NCI-H1930 (cell line): ENCODE results near the gene SLC6A16.
A peak's percentile ranks its signal among the peaks of the same experiment; 100 is the strongest.
"Not testable (repeated sequence)": the region's sequence is repeated elsewhere in the genome, so short reads cannot be mapped to it uniquely, and the experiment has no call there.

Experiments used
- DNase-seq, 2 experiments: peaks; one replicate each; lab custom pipeline; 2025; lab: John Stamatoyannopoulos, UW

The SLC6A16 gene

DNA sequence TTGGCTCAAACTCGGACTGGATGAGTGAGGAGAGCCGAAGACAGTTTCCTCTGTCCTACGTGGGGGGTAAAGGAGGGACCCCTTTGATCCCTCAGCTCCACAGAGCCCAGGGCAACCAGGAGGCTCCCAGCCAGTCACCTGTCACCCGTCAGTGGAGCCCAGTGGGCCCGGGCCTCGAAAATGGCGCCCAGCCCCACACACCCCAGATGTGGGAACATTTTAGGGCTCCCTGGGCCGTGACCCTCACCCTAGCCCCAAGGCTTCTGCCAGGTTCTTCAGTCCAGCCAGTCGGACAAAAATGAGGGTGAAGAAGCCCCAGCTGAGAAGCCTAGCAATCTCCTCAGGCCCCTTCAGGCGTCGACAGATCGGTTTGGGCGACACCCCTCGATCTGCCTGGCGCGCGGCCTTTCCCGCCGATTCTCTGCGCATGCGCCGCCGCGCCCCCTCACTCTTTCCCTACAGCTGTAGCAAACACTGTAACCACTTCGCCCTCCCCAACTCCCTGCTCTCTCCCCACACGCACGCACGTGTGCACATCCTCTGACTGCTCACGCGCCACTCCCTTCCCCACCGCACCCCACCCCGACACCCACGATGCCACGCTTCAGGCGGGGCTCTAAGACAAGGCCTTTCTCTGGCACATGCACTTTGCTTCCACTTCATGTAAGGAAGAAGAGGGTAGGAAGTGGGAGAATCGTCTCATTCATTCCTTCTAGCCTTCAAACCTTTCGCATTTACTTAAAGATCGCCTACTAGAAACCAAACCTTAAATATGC lies at the start of gene SLC6A16:
SLC6A16 (minus strand) TSS at position 391 of the 776 bp plus-strand sequence. CDS start 13,844 bp downstream, outside the sequence.
- DNase-seq, result no peak

DNA sequence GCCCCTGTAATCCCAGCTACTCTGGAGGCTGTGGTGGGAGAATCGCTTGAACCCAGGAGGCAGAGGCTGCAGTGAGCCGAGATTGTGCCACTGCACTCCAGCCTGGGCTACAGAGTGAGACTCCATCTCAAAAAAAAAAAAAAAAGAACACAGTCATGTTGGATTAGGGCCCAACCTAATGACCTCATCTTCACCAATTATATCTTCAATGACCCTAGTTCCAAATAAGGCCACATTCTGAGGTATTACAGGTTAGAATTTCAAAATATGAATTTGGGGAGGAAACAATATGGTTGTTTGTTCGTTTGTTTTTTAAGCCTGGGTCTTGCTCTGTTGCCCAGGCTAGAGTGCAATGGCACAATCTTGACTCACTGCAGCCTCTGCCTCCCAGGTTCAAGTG lies 48.2 kb upstream of the SLC6A16 start:
- not testable (repeated sequence) for DNase-seq

- DNase-seq, result no peak
These were observed 46.2 kb upstream of the SLC6A16 start for GRCh38 chr19:49371184-49371583.

DNA sequence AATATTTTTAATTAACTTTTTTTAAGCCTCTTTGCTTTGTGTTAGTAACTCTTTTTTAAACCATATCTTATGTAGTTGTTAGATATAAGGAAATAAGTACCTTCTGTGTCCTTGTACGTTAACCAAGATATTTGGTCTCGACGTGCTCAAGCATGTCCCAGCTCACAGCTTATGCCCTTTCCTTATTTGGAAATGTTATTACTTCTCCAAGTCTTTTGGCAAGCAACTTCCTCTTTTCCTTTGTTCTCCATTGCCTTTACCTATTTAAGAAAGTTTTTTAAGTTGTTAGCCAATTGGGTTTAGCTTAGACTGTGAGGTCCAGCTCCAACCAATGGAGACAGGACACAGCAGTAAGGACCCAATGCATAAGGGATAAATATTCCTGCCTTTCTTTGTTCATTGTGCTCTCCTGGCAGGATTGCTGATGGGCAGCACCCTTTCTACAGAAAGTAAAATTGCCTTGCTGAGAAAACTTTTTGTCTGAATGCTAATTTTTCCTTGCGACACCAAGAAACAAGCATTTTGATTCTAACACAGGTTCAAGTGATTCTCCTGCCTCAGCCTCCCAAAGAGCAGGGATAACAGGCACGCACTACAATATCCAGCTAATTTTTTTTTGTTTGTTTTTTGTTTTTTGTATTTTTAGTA lies 43.8 kb upstream of the SLC6A16 start:
- DNase-seq, result no peak

DNA sequence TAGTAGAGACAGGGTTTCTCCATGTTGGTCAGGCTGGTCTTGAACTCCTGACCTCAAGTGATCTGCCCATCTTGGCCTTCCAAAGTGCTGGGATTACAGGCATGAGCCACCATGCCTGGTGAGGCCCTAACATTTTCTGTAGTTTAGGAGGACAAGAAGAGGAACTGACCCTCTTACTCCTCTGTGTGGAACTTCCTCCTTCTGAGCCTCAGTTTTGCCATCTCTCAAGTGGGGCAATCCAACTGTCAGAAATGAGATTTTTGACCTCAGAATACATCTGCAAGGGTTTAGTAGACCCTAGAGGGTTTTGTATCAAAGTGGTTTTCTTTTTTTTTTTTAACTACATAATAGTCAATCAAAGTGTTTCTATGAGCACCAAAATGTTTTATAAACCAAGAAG lies 41.1 kb upstream of the SLC6A16 start:
- DNase-seq, result no peak

DNA sequence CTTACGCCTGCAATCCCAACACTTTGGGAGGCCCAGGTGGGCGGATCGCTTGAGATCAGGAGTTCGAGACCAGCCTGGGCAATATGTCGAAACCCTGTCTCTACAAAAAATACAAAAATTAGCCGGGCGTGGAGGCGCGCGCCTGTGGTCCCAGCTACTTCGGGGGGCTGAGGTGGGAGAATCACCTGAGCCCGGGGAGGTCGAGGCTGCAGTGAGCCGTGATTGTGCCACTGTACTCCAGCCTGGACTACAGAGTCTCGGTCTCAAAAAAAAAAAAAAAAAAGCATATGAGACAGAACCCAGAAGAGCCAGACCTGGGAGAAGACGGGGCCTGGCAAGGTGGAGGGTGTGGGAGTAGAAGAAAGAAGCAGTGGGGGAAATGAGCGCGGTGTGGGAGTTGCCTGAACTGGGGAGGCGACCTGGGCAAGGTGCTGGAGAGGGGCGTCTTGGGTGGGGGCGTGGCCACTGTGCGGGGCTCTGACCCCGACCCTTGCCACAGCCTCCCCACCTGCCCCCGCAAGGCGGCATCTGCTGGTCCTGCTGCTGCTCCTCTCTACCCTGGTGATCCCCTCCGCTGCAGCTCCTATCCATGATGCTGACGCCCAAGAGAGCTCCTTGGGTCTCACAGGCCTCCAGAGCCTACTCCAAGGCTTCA lies 39.2 kb upstream of the SLC6A16 start:
- no peak for DNase-seq

GRCh38 chr19:49363268-49364082 lies 38.5 kb upstream of the SLC6A16 start, which contains the start of gene DKKL1:
Gene DKKL1 (plus strand): TSS chr19:49363877. CDS start chr19:49363999, 122 bp downstream.
- peak; percentile 79 to 85 for DNase-seq

GRCh38 chr19:49362929-49363267 lies 37.9 kb upstream of the SLC6A16 start:
- DNase-seq, result no peak

DNA sequence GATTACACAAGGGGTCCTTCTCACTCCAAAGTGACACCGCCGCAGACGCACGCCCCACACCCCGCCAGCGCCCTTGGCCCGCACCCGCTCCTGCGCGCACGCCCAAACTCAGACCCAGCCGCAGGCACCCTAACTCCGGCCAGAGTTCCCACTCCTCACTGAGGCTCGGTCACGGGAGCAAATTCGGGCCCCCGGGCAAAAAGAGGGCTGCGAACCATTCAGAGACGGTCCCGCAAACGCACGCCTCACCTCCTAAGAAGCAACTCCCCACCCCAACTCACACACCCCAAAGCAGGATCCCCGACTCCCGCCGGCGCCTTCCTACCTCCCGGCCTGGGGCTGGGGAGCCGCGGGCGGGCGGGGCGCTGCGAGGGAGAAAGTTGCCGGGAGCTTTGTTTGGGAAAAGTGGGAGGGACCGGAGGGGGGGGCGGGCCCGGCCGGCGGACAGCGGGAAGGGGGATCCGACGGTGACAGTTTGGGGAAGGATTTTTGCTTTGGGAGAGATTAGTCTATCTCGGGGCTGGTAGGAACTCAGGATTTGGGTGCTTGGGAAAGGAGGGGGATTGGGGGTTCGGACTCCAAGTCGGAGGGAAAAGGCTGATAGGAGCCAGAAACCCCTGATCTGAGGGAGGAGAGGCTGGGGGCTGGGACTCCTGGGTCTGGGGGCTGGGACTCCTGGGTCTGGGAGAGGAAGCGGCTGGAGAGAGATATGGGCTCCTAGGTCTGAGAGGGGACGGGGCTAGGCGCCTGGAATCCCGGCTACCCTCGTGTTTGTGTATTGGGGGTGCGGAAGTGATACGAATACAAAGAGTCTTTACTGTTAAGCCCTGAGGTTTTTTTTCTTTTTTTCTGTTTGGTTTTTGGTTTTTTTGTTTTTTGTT lies 37.3 kb upstream of the SLC6A16 start, which contains the start of gene TEAD2:
TEAD2 (minus strand) TSS at position 369 of the 881 bp plus-strand sequence. CDS start 2,341 bp downstream, outside the sequence.
- DNase-seq, result no peak

DNA sequence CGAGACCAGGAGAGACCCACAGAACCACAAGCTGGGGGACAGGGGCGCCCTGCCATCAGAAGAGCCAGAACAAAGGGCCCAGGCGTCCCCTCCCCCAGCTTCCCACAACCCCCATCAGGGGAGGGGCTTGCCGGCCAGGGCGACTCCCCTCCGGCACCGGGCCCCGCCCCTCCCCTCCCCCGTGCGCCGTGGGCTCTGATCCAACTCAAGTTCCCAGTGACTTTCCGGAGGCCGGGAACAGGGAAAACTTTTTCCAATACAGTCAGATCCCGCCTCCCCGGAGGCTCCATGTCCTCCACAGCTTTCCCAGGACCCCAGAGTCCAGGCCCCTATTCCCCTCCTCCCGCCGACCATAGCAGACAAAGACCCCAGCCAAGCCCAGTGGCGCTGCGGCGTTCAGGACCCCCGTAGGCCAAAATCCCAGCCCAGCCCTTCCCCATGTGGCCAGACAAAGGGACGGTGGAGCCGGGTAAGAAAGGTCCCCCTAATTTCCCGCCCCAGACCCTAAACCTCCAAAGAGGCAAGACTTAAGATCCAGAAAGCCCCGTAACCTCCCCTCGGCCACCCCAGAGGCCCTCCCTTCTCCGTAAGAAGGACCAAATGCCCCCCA lies 36.6 kb upstream of the SLC6A16 start:
- DNase-seq, result peak in 1 of 2 experiments; percentile 25

DNA sequence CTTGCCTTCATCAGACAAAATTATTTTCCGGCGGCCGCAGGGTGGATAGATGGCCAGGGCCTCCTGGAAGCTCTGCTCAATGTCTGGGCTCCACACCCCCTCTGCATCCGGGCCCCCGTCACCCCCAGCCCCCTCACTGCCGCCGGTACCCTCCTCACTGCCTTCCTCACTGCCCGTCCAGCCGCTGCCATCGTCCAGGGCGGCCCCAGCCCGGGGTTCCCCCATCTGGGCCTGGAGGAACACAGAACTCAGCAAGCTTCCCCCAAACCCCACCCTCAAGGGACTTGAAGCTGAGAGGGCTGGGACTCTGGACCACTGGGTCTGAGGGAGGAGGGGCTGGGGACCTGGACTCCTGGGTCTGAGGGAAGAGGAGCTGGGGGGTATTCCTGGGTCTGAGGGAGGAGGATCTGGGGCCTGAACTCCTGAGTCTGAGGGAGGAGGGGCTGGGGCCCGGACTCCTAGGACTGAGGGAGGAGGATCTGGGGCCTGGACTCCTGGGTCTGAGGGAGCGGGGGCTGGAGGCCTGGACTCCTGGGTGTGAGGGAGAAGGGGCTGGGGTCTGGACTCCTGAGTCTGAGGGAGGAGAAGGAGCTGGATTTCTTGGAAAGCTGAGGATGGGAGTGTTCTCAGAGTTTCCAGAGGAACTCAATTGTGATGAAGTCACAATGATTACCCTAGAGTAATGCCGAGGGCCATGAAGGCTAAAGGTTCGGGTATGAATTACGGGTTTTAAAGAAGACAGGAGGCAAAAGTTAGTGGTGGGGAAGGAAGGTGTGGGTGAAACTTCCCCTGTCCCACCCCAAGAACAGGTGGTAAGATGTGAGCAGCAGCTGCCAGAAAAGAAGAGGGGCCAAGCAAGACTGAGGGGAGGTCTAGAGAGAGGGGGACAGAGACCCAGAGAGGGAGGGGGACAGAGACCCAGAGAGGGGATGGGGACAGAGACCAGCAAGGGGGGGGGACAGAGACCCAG lies 35.1 kb upstream of the SLC6A16 start:
- no peak for DNase-seq

GRCh38 chr19:49357186-49357585 lies 32.2 kb upstream of the SLC6A16 start:
- DNase-seq, result no peak

GRCh38 chr19:49356382-49356781 lies 31.4 kb upstream of the SLC6A16 start:
- no peak for DNase-seq

GRCh38 chr19:49355909-49356353 lies 30.9 kb upstream of the SLC6A16 start:
- DNase-seq, result no peak

- DNase-seq, result no peak
These were observed 24.6 kb upstream of the SLC6A16 start for GRCh38 chr19:49349567-49349966.

DNA sequence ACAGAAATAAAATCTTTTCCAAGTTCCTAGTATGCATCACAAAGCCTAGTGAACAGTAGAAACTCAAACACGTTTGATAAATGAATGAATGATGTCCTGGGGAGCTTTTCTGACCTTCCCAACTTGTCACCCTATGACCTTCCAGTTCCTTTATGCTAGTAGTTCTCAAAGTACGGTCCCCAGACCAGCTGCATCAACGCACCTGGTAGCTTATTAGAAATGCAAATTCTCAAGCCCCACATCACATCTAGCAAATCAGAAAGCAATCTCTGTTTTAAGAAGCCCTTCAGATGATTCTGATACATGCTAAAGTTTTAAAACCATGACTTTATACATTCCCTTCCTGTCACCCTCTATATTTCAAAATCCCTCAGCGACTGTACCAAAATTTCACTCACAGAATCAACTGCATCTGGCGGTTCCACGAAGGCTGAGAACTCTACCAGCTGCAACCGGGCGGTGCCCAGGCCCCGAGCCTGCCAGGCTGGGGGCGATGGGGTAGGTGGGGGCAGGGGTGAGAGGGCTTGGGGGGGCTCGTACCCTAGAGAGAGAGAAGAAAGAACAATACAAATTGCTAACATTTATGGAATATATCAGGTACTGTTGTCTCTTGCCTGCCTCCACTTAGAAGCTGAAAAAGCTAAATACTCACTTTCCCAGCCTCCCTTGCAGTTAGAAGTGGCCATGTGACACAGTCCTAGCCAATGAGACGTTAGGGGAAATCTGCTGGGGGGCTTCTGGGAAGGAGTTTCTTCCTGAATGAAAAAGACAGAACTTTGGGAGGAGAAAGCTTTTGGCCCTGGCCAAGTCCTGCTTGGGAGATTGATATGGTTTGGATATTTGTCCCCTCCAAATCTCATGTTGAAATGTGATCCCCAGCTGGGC lies 23.6 kb upstream of the SLC6A16 start:
- DNase-seq, result no peak

GRCh38 chr19:49347835-49348234 lies 22.8 kb upstream of the SLC6A16 start:
- DNase-seq, result peak; percentile 30 to 41

GRCh38 chr19:49347191-49347590 lies 22.2 kb upstream of the SLC6A16 start:
- DNase-seq, result no peak
